ENCODE measurements around the gene EGFR.
A peak's percentile ranks its signal among the peaks of the same experiment; 100 is the strongest.

Gene EGFR

DNA sequence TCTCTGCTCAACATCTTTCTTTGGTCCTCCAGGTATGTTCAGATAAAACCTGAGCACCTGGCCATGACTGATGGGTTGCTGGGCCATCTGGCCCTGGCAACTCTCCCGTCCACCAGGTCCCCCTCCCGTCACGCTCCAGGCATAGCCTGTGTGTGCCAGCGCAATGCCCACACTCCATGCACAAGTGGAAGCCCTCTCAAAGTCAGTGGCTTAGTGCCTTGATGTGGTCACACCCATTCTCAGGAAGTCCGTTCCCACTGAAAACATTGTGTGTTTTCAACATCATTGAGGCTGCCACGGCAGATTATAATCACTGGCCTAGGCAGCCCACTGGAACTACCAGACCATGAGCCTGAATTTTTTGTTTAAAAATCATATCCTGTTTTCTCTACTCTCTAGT is 175.7 kb downstream of the EGFR start:
- no peak for DNase-seq

- no peak for DNase-seq
Observed at GRCh38 chr7:55198634-55199392, 180.0 kb downstream of the EGFR start.

GRCh38 chr7:55199418-55199817 is 180.6 kb downstream of the EGFR start:
- no peak for DNase-seq

DNA sequence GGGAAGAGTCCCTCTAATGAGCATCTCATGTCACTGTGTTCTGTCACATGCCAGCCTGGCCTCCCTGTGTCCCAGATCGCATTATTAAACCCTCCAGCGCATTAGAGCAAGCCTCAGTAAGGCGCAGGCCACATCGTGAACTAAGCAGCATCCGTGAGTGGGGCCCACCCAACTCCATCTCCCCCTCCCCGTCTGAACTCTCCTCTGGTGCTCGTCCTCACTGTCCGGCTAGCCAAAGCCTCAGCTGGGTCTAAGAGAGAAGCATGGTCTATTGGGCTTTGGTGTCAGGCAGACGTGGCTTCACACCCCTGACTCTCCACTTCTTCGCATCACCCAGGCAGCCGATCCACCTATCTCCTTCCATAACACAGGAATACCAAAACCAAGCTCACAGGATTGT is 181.6 kb downstream of the EGFR start:
- no peak for DNase-seq

- no peak for DNase-seq
Observed at GRCh38 chr7:55202150-55202913, 183.5 kb downstream of the EGFR start.

- no peak for DNase-seq
Observed at GRCh38 chr7:55203300-55203699, 184.5 kb downstream of the EGFR start.

DNA sequence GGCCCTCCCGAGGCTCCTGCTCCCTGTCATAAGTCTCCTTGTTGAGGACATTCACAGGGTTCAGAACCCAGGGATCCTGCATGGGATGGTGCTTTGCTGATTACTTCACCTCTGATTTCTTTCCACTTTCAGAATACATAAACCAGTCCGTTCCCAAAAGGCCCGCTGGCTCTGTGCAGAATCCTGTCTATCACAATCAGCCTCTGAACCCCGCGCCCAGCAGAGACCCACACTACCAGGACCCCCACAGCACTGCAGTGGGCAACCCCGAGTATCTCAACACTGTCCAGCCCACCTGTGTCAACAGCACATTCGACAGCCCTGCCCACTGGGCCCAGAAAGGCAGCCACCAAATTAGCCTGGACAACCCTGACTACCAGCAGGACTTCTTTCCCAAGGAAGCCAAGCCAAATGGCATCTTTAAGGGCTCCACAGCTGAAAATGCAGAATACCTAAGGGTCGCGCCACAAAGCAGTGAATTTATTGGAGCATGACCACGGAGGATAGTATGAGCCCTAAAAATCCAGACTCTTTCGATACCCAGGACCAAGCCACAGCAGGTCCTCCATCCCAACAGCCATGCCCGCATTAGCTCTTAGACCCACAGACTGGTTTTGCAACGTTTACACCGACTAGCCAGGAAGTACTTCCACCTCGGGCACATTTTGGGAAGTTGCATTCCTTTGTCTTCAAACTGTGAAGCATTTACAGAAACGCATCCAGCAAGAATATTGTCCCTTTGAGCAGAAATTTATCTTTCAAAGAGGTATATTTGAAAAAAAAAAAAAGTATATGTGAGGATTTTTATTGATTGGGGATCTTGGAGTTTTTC is 186.5 kb downstream of the EGFR start:
- DNase-seq = no peak

DNA sequence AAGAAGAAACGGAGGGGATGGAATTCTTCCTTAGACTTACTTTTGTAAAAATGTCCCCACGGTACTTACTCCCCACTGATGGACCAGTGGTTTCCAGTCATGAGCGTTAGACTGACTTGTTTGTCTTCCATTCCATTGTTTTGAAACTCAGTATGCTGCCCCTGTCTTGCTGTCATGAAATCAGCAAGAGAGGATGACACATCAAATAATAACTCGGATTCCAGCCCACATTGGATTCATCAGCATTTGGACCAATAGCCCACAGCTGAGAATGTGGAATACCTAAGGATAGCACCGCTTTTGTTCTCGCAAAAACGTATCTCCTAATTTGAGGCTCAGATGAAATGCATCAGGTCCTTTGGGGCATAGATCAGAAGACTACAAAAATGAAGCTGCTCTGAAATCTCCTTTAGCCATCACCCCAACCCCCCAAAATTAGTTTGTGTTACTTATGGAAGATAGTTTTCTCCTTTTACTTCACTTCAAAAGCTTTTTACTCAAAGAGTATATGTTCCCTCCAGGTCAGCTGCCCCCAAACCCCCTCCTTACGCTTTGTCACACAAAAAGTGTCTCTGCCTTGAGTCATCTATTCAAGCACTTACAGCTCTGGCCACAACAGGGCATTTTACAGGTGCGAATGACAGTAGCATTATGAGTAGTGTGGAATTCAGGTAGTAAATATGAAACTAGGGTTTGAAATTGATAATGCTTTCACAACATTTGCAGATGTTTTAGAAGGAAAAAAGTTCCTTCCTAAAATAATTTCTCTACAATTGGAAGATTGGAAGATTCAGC is 187.6 kb downstream of the EGFR start:
- DNase-seq = no peak

- no peak for DNase-seq
Observed at GRCh38 chr7:55207436-55208125, 188.8 kb downstream of the EGFR start.

DNA sequence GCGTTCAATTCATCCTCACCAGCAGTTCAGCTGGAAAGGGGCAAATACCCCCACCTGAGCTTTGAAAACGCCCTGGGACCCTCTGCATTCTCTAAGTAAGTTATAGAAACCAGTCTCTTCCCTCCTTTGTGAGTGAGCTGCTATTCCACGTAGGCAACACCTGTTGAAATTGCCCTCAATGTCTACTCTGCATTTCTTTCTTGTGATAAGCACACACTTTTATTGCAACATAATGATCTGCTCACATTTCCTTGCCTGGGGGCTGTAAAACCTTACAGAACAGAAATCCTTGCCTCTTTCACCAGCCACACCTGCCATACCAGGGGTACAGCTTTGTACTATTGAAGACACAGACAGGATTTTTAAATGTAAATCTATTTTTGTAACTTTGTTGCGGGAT is 190.5 kb downstream of the EGFR start:
- DNase-seq = no peak

DNA sequence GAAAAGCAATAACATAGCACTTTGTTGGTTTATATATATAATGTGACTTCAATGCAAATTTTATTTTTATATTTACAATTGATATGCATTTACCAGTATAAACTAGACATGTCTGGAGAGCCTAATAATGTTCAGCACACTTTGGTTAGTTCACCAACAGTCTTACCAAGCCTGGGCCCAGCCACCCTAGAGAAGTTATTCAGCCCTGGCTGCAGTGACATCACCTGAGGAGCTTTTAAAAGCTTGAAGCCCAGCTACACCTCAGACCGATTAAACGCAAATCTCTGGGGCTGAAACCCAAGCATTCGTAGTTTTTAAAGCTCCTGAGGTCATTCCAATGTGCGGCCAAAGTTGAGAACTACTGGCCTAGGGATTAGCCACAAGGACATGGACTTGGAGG is 191.4 kb downstream of the EGFR start:
- no peak for DNase-seq

DNA sequence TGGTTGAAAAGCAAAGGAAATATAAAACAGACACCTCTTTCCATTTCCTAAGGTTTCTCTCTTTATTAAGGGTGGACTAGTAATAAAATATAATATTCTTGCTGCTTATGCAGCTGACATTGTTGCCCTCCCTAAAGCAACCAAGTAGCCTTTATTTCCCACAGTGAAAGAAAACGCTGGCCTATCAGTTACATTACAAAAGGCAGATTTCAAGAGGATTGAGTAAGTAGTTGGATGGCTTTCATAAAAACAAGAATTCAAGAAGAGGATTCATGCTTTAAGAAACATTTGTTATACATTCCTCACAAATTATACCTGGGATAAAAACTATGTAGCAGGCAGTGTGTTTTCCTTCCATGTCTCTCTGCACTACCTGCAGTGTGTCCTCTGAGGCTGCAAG is 191.9 kb downstream of the EGFR start:
- DNase-seq = no peak

GRCh38 chr7:55211726-55212125 is 192.9 kb downstream of the EGFR start:
- DNase-seq = no peak

DNA sequence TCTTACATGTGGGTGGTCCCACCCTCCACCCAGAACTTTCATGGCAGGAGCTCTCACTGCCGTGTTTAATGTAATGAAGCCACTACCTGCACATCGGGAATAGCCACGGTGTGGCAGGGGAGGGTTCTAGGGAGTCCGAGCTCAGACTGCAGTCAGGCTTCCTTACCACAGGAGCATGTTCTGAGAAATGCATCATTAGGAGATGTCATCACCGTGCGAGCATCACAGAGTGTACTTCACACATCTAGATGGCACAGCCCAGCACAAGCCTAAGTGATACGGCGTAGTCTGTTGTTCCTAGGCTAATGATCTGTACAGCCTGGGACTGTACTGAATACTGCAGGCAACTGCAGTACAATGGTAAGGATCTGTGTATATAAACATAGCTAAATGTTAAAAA is 193.4 kb downstream of the EGFR start:
- DNase-seq = no peak

GRCh38 chr7:55212838-55213237 is 194.0 kb downstream of the EGFR start:
- DNase-seq = no peak

- no peak for DNase-seq
Observed at GRCh38 chr7:55214707-55215106, 195.9 kb downstream of the EGFR start.

GRCh38 chr7:55223023-55223422 is 204.2 kb downstream of the EGFR start:
- no peak for DNase-seq

GRCh38 chr7:55224111-55224510 is 205.3 kb downstream of the EGFR start:
- DNase-seq = no peak

- no peak for DNase-seq
Observed at GRCh38 chr7:55224810-55225209, 206.0 kb downstream of the EGFR start.

- no peak for DNase-seq
Observed at GRCh38 chr7:55230014-55230413, 211.2 kb downstream of the EGFR start.

GRCh38 chr7:55231736-55232280 is 213.0 kb downstream of the EGFR start:
- no peak for DNase-seq

DNA sequence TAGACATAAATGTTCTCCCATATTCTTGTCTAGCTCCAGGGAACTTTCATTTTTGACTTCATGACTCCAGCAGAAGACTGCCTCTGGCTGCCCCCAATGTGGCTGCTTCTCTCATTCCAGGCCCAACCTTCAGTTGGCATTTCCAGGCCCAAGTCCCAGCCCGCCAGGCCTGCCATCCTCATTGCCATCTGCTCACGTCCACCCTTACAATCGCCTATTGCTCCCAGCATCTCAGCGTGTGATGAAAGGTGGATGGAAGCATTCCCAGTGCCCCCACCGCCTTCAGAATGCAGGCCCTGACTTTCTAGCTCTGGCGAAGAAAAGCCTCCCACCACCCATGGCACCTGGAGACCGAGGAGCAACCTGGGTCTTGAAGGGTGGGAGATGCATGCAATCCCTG is 214.2 kb downstream of the EGFR start:
- DNase-seq = peak in 1 of 2 experiments; percentile 43

Measured in cerebellar nuclear complex (tissue), 1 donor.